Eye (tissue), 1 donor: ENCODE measurements around the gene ZNF260.
A peak's percentile ranks its signal among the peaks of the same experiment; 100 is the strongest.
"Not testable (repeated sequence)": the region's sequence is repeated elsewhere in the genome, so short reads cannot be mapped to it uniquely, and the experiment has no call there.

Experiments used
- DNase-seq: peaks from one replicate; pipeline ENCODE4 v3.0.0-alpha.2; 2015

Gene ZNF260

DNA sequence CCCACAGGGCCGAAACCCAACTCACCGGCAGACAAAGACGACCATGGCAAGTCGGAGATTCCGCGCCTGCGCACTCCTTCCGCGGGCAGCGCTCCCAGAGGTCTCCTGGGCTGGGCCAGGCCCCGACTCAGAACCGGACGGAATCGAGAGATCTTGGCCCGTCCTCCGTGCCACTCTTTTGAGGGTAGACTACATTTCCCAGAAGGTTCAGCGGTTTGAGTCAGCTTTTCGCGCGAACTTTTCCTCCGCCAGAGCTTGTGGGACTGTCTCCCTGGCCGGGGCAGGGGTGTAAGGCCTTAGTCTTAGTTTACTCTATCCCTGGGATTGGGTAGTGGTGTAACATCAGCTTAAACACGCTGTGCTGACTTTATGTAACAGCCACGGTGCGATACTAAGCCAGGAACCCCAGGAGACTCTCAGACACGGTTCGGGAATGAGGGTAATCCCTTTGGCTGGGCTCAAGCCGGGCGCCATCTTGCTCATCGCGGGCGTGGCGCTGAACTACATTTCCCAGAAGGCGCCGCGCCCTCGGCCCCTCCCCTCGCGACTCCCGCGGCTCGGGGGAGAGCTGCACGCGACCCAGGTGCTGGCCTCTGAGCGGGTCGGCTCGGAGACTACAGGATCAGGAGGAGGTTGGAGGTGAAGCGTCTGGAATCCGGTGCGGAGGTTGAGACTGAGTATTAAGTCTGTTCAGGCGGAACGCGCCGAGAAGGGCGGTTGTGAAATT is at the start of gene ZNF260:
Gene ZNF260, minus strand, starts transcription at position 78 of the 727 bp plus-strand sequence. CDS start 13,033 bp downstream, outside the sequence.
- peak; percentile 99 for DNase-seq

DNA sequence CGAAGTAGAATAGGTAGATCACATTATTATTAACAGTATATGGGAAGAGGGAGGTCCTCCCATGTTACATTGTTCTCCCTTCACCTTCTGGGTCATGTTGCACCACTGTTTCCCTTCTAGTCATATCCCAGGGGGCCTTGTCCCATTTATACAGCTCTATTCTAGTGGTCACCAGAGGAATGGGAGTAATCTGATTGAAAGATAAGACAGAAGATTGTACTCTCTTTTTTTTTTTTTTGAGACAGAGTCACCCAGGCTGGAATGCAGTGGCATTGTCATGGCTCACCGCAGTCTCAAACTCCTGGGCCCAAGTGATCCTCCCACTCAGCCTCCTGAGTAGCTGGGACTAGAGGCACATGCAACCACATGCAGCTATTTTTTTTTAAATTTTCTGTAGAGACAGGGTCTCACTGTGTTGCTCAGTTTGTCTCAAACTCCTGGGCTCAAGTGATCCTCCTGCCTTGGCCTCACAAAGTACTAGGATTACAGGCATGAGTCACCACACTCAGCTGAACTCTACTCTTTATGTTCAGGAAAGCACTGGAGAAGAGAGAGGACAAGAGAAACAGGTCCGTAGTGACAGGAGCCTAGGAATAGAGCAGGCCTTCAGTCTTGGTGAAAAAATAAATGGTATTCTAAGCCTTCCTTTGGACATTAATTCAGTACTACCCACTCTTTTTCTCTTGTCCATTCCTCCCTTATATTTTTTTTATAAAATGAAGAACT is 49.4 kb upstream of the ZNF260 start:
- DNase-seq, result no peak

DNA sequence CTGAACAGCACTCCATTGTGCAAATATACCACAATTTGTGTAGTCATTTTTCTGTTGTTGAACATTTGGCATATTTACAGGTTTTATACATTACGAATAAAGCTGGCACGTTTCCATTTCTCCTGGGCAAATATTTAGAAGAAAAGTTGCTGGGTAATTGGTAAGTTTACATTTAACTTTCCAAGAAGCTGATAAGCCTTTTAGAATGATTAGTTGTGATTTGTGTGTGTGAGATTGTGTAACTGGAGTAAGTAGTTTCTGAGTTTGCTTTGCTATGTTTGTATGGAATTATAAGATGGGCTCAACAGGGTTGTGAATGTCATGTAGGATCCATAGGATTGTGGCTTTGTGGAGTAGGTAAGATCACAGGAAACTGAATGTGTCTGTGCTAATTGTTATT is 46.7 kb upstream of the ZNF260 start:
- DNase-seq, result no peak

DNA sequence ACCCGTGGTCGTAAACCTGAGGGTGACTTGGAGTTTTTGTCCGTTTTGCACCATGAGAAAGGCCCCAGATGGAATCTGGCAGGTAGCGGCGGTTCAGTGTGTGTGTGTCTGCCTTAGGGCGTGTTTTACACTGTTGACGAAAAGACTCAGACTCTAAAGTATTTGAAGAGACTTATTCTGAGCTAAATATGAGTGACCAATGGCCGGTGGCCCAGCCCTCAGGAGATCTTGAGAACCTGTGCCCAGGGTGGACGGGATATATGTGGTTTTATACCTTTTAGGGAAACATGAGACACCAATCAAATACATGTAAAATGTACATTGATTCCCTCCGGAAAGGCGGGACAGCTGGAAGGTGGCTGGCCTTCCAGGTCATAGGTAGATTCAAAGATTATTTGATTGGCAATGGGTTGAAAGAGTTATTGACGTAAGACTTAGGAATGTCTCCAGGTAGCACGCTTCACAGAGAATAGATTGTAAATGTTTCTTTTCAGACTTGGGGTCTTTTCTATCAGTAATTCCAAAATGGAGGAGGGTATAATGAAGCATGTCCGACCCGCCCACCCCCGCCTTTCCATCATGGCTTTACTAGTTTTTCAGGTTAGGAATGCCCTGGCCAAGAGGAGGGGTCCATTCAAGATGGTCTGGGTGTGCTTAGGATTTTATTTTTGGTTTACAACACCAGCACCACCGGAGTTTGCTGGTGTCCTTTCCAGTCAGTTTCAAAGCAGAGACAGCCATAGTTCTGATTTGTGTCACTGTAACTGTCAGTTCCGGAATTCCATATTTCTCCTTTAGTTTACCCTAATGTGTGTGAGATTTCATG is 46.0 kb upstream of the ZNF260 start:
- DNase-seq, result no peak

DNA sequence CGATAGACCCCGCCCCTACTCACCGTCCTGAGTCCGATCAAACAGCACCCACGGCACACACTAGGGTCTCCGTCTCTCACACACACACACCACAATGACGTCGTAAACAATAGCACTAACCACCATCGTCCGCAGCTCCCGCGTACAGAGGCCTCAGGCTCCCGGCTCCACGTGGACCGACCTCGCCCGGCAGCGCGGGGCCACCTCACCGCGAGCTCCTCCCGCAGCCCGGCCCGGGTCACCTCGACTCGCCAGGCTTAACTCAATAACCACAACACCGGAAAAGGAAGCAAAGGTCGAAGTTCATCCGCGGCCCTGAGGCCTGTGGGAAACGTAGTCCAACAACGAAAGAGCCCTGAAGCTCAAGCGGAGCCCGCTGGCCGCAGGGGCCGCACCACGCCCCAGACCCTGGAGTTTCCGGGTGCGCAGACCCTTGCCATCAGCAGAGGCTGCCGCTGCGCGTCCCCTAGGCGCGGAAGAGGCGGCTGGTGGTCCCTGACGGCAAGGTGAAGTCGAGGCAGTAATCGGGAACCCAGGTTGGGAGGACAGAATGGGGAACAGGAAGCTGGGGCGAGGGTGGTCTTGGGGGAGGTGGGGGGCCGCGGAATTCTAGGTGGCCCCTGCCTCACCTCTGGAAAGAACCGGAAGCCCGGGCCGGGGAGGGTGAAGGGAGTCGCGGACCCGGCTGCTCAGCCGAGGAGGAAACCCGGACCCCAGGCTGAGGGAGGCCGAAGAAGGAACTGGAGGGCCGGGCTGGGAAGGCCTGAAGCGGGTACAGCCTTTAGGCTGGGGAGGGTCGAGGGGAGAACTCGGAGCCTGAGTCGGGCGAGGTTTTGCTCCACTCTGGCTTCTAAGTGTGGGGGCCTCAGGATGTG is 45.2 kb upstream of the ZNF260 start, which contains the start of gene ZNF529:
Gene ZNF529, minus strand, starts transcription at position 273 of the 875 bp plus-strand sequence. CDS start 946 bp downstream, outside the sequence.
- peak; percentile 98 for DNase-seq

DNA sequence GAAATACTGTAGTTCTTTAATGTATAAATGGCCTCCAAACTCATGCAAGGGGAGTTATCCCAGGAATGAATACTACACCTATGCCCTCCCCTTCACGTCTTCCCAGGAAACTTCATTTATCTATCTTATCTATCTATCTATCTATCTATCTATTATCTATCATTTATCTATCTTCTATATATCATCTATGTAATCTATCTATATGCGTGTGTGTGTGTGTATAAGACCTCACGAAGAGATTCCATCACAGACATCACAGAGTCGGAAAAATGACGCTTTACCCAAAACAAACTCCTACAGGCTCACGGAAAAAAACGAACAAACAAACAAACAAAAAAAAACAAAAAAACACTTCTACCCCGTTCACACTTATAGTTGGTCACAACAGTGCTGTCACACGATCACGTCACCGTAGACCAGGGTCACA is 44.5 kb upstream of the ZNF260 start:
- DNase-seq, result no peak

DNA sequence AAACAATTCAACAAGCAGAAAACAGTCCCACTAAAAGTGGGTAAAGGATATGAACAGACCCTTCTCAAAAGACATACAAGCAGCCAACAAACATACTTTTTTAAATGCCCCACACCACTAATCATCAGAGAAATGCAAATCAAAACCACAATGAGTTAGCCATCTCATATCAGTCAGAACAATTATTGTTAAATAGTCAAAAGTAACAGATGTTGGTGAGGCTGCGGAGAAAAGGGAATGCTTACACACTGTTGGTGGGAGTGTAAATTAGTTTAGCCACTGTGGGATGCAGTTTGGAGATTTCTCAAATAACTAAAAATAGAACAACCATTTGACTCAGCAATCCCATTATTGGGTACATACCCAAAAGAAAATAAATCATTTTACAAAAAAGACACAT is 36.3 kb upstream of the ZNF260 start:
- DNase-seq, result no peak

DNA sequence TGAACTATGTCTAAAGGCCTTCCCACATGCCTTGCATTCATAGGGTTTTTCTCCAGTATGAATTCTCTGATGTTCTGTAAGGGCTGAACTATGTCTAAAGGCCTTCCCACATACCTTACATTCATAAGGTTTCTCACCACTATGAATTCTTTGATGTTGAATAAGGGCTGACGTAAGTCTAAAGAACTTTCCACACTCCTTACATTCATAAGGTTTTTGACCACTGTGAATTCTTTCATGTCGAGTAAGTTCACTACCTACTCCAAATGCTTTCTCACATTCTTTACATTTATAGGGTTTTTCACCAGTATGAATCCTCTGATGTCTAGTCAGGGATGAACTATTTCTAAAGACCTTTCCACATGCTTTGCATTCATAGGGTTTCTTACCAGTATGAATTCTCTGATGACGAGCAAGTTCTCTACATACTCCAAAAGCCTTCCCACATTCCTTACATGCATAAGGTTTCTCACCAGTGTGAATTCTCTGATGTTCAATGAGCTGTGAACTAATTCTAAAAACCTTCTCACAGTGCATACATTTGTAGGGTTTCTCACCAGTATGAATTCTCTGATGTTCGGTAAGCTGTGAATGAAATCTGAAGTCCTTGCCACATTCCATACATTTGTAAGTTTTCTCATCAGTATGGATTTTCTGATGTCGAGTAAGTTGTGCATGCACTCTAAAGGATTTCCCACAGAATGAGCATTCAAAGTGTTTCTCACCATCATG is 19.1 kb upstream of the ZNF260 start:
- DNase-seq, result peak; percentile 11

DNA sequence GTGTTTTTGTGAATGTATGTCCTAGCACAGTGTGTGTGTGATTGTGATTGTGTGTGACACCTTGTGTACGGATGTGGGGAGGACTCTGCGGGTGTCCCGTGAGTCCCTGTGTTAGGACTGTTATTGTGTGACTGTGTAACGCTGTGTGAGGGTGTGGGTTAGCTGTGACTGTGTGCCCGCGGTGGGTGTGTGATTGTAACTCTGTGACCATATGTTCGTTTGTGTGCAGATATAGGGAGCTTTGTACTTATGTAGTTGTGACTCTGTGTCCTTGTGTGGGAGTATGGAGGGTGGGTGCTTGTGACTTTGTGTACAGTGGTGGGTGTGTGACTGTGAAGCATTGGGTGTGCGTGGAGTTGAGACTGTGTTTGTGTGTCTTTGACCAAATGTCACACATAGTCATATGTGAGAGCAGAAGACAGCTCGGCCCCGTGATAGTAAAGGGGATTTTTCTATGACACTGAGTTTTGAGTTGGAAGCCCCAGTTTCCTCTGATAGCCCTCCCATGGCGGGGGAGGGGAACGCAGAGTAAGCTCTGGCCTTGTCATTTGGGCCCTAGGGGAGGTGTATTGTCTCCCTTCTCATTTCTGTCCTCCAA is 949 bp upstream of the ZNF260 start:
- DNase-seq, result no peak

DNA sequence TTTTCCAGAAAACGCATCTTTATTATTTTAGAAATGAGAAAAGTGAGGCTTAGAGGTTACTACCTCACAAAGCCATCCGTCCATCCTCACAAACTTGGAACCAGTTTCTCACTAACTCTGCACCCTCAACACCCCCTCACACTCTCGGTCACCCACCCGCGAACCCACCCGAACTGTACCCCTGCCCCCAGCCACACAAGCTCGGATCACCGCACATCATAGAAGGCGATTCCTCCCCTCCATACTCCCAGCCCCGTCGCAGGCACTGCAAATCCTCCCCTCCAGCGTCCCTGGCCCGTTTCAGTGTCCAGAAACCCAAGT is 238 bp downstream of the ZNF260 start:
- DNase-seq, result no peak

DNA sequence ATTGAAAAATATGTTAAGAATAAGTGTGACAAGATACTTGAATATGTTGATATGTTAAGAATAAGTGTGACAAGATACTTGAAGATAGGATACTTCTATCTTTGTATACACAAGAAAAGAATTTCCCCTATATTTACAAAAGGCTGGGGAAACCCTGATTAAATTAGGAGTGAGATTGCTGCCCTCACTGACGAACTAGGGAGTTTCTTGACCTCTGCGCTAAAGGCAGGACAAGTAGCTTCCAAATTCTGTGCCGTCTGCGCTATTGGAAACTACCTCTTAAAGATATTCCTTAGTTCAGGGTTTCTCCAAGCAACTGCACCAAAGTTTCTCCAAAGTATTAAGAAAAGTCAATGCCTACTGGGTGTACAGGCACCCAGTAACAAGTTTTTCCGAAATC is 730 bp downstream of the ZNF260 start:
- DNase-seq, result peak; percentile 39

DNA sequence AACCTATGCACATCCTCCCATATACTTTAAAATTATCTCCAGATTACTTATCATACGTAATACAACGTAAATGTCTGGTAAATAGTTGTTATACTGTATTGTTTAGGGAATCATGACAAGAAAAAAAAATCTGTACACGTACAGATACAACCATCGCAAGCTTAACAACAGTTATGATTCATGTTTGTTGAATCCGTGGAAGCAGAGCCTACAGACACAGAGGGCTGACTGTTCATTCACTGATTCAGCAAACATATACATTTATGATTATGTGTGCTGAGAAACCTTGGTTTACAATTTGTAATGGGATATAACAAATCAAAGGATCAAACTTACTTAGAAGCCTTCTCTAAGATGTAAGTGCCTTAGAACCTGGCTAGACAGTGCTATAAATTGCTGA is 1.5 kb downstream of the ZNF260 start:
- no peak for DNase-seq

DNA sequence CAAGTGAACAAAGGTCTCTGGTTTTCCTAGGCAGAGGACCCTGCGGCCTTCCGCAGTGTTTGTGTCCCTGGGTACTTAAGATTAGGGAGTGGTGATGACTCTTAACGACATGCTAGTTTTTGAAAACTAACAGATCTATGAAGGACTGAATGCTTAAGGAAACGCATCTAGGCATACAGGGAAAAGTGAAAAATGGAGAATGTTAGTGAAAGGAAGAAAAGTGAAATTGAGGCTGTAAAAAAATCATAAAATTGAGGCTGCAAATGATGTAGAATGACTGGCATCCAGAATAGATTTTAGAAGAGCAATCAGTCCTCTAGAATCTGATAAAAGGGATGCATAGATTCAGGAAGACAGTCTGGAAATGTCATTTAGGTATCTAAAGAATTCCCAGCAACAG is 3.5 kb downstream of the ZNF260 start:
- no peak for DNase-seq

DNA sequence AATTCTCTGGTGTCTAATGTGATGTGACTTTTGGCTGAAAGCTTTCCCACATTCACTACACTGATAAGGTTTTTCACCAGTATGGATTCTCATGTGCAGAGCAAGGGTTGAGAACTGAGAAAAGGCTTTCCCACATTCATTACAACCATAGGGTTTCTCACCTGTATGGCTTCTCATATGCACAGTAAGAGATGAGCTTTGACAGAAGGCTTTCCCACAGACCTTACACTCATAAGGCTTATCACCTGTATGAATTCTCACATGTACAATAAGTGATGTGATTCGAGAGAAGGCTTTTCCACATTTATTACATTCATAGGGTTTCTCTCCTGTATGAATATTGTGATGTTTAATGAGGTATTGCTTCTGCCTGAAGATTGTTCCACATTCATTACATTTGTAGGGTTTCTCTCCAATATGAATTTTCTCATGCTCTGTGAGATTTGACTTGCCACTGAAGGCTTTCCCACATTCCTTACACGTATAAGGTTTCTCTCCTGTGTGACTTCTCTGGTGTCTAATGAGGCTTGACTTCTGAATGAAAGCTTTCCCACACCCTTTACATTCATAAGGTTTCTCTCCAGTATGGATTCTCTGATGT is 14.0 kb downstream of the ZNF260 start:
- no peak for DNase-seq

DNA sequence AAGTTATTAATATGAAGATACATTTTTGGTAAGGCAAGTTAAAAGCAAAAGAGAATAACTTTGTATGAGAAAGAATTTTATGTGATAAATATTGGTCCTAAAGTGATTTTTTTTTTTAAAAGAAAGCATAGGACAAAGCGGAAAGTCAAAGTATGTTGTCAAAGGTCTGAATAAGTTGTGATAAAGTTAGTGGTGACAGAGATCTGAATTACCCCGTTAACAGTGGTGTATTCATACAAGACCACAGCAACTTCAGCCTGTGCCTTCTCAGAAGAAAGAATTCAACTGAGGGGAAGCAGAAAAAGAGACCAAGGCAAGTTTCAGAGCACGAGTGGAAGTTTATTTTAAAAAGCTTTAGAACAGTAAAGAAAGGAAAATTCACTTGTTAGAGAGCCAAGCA is 19.7 kb downstream of the ZNF260 start:
- no peak for DNase-seq

DNA sequence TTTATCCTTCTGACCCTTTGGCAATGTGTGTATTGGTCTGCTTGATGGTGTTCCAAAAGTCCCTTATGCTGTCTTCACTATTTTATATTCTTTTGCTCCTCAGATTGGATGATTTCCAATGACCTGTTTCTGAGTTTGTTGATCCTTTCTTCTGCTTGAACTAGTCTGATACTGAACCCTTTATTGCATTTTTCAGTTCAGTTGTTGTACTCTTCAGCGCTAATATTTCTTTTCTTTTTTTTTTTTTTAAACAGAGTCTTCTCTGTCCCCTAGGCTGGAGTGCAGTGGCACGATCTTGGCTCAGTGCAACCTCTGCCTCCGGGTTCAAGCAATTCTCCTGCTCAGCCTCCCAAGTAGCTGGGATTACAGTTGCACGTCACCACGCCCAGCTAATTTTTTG is 26.1 kb downstream of the ZNF260 start:
- DNase-seq, result no peak

DNA sequence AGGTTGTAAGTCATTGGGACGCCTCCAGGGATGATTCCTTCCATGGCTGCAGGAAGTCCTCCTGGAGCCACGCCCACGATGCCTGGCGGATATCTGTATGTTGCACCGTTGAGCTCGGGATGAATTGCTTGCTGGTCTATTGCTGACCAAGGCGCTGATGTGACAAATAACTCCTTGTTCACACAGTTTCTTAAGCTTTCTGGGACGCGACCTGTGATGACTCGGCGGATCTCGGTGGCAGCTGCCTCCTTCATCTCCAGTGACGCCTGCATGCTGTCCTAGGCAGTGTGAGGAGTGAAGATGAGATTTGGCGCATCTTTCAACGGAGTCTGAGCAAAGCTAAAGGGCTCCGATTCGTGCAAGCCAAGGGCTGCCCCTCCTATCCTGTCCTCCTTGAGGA is 31.1 kb downstream of the ZNF260 start:
- no peak for DNase-seq

DNA sequence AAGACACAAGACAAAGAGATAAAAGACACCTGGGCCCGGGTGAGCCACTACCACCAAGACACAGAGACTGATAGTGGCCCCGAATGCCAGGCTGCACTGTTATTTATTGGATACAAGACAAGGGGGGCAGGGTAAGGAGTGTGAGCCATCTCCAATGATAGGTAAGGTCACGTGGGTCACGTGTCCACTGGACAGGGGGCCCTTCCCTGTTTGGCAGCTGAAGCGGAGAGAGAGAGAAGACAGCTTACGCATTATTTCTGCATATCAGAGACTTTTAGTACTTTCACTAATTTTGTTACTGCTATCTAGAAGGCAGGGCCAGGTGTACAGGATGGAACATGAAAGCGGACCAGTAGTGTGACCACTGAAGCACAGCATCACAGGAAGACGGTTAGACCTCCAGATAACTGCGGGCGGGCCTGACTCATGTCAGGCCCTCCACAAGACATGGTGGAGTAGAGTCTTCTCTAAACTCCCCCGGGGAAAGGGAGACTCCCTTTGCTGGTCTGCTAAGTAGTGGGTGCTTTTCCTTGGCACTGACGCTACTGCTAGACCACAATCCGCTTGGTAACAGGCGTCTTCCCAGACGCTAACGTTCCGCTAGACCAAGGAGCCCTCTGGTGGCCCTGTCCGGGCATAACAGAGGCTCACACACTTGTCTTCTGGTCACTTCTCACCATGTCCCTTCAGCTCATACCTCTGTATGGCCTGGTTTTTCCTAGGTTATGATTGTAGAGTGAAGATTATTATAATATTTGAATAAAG is 35.2 kb downstream of the ZNF260 start:
- DNase-seq, result not testable (repeated sequence)

DNA sequence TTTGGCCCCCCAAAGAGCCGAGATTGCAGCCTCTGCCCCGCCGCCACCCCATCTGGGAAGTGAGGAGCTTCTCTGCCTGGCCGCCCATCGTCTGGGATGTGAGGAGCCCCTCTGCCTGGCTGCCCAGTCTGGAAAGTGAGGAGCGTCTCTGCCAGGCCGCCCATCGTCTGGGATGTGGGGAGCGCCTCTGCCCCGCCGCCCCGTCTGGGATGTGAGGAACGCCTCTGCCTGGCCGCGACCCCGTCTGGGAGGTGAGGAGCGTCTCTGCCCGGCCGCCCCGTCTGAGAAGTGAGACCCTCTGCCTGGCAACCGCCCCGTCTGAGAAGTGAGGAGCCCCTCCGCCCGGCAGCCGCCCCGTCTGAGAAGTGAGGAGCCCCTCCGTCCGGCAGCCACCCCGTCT is 37.2 kb downstream of the ZNF260 start:
- DNase-seq, result not testable (repeated sequence)

DNA sequence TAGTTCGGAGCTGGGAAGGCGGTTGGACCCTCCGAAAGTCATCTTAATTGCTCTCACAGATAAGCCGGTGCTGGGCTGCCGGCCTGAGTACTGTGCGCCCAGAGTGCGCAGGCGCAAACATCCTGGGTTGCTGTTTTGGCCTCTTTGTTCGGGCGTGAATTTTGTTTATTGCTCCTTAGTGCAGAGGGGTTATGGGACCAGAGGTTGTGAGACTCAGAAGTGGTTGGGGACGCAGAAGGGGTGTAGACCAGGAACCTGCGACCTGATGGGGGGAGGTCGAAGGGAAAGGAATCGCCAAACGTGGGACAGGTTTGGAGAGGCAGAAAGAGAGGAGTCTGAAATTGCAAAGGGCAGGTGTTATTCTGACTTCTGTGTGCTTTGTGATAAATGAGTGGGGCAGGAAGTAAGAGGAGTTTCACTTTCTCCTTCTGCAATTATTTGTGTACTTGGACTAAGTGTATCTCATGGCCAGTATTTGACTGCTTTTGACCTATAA is 38.1 kb downstream of the ZNF260 start:
- no peak for DNase-seq
